D721Med (cell line): Measurements from ENCODE around the gene CNIH2.

ENCODE experiments used
- DNase-seq: peaks from one replicate; pipeline ENCODE4 v3.0.0; 2011; ENCODE audit warnings: low spot score; ENCODE audit not compliant: insufficient read length
- FAIRE-seq: peaks from 2 replicates; lab custom pipeline; 2011; peaks lifted over from hg19 to GRCh38; lab: Jason Lieb, UNC
- CTCF ChIP-seq: IDR thresholded peaks from 2 replicates; pipeline ENCODE4 v1.5.1; 2012; ENCODE audit warnings: mild to moderate bottlenecking, control low read depth; ENCODE audit not compliant: insufficient read depth; ENCODE audit errors: missing control alignments

The CNIH2 gene

GRCh38 chr11:66325263-66325671, 47.3 kb downstream of the CNIH2 start:
- no peak for DNase-seq
- FAIRE-seq = no peak
- no peak for TF ChIP-seq CTCF

GRCh38 chr11:66326261-66327111, 48.5 kb downstream of the CNIH2 start:
- DNase-seq (no peak), FAIRE-seq (no peak)
- no peak for TF ChIP-seq CTCF

- FAIRE-seq = no peak
- no peak for TF ChIP-seq CTCF
- no peak for DNase-seq
These were observed 49.4 kb downstream of the CNIH2 start for GRCh38 chr11:66327171-66328030.

- no peak for DNase-seq
- FAIRE-seq = no peak
- TF ChIP-seq CTCF = no peak
These were observed 50.0 kb downstream of the CNIH2 start for GRCh38 chr11:66328031-66328301.

GRCh38 chr11:66328302-66329144, 50.5 kb downstream of the CNIH2 start:
- TF ChIP-seq CTCF = peak; percentile 93
- FAIRE-seq (no peak), DNase-seq (peak; percentile 87)

- DNase-seq = no peak
- TF ChIP-seq CTCF = no peak
- FAIRE-seq = no peak
These were observed 51.2 kb downstream of the CNIH2 start for GRCh38 chr11:66329165-66329673.
